DOHH2 (cell line): ENCODE data around the gene SLC25A18.

ENCODE experiments used
- H3F3A ChIP-seq: fragments of 200-600 bp; sonication (generic), shearing (Covaris generic); 2 replicates; pipeline ENCODE4 v1.6.0; 2016; ENCODE audit warnings: antibody characterized with exemption, mild to moderate bottlenecking; ENCODE audit not compliant: control insufficient read depth, insufficient read depth
- H3K27ac ChIP-seq: fragments of 200-600 bp; sonication (generic); 2 replicates; pipeline ENCODE4 v1.5.1; 2014; ENCODE audit warnings: low read depth, mild to moderate bottlenecking, low read length, moderate library complexity
- H3K27me3 ChIP-seq: fragments of 200-600 bp; sonication (generic); 2 replicates; pipeline ENCODE4 v1.6.1; 2014; ENCODE audit warnings: mild to moderate bottlenecking, low read length, mixed read lengths; ENCODE audit not compliant: control insufficient read depth
- H3K36me3 ChIP-seq: fragments of 200-600 bp; sonication (generic); 2 replicates; pipeline ENCODE4 v1.6.1; 2014; ENCODE audit warnings: mild to moderate bottlenecking, low read length, moderate library complexity, mixed read lengths; ENCODE audit not compliant: control insufficient read depth
- H3K4me1 ChIP-seq: fragments of 200-600 bp; sonication (generic); 2 replicates; pipeline ENCODE4 v1.6.1; 2014; ENCODE audit warnings: mild to moderate bottlenecking, low read length, mixed read lengths; ENCODE audit not compliant: control insufficient read depth
- H3K4me2 ChIP-seq: fragments of 200-600 bp; sonication (generic); 2 replicates; pipeline ENCODE4 v1.6.0; 2014; ENCODE audit warnings: mild to moderate bottlenecking, low read length, moderate library complexity
- H3K4me3 ChIP-seq: fragments of 200-600 bp; sonication (generic); 2 replicates; pipeline ENCODE4 v1.5.1; 2014; ENCODE audit warnings: mild to moderate bottlenecking, low read length, mixed read lengths
- H3K79me2 ChIP-seq: fragments of 200-600 bp; sonication (generic); 2 replicates; pipeline ENCODE4 v1.6.1; 2014; ENCODE audit warnings: mild to moderate bottlenecking, low read length, mixed read lengths; ENCODE audit not compliant: control insufficient read depth
- H3K9me2 ChIP-seq: fragments of 200-600 bp; sonication (generic); replicated peaks from 2 replicates; pipeline ENCODE4 v1.6.1; 2014; ENCODE audit warnings: mild to moderate bottlenecking, low read length, mixed read lengths; ENCODE audit not compliant: control insufficient read depth
- H3K9me3 ChIP-seq: fragments of 200-600 bp; sonication (generic); 2 replicates; pipeline ENCODE4 v1.6.1; 2014; ENCODE audit warnings: antibody characterized with exemption, low read length, mixed read lengths; ENCODE audit not compliant: control insufficient read depth, insufficient read depth
- H4K20me1 ChIP-seq: fragments of 200-600 bp; sonication (generic); 2 replicates; pipeline ENCODE4 v1.6.0; 2014; ENCODE audit warnings: low read depth, mild to moderate bottlenecking, antibody characterized with exemption, low read length, moderate library complexity; ENCODE audit not compliant: control insufficient read depth, insufficient read depth
- EZH2phosphoT487 ChIP-seq: fragments of 200-600 bp; sonication (generic); IDR thresholded peaks from 2 replicates; pipeline ENCODE4 v1.6.1; 2017; ENCODE audit warnings: borderline replicate concordance, mild to moderate bottlenecking, antibody characterized with exemption, low read length, moderate library complexity, mixed read lengths
- TF ChIP-seq, protein P1 (sequence below): fragments of 200-600 bp; sonication (generic); IDR thresholded peaks from one replicate; pipeline ENCODE4 v1.5.1; 2014; ENCODE audit warnings: antibody characterized with exemption, mild to moderate bottlenecking, low read depth, low read length; ENCODE audit not compliant: poor library complexity, severe bottlenecking

Gene SLC25A18, protein sequence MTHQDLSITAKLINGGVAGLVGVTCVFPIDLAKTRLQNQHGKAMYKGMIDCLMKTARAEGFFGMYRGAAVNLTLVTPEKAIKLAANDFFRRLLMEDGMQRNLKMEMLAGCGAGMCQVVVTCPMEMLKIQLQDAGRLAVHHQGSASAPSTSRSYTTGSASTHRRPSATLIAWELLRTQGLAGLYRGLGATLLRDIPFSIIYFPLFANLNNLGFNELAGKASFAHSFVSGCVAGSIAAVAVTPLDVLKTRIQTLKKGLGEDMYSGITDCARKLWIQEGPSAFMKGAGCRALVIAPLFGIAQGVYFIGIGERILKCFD

DNA sequence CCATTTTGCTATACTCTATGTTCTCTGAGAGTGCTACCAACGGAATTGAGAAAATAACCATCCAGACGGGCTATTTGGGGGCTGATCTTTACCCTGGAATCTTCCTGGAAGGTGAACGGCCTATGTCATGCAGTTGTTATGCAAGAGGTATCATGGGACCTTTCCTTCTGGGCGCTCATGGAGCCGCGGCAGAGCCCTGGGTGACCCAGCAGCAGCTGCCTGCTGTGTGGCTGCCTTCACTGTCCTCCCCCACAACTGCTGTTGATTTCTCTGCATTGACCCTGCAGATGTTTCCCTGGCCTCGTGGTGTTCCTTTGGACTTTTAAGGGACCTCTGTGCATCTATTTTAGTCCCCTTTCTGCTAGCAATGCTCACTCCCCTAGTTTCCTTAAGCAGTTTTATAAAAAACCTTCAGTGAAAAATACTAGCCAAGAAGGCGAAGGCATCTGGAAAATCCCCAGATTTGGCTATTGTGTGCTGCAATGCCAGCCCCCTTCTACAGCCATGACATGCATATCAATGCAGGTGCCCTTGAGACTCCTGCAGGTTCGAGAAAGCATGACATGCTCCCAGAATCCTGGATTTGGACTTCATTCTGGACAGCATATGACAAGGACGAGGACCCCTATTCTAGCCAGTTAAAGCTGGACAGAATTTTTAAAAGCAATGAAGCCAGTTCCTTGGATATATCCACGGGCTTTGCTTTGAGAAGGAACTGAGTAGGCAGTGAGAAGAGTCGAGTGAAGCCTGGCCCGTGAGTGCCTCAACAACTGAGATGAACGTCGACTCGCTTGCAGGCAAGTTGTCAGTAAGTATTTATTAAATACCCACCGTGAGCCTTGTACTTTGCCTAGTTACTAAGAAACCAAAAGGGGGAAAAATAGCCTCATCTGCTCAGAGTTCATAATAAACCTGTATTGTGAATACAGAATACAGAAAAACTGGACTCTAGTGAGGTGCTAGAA is at the start of gene SLC25A18:
Gene SLC25A18, plus strand, starts transcription at position 593 of the 965 bp plus-strand sequence. CDS start 16,447 bp downstream, outside the sequence.
- Histone ChIP-seq H3K4me2 (no peak within 1 kb of the TSS), H3K79me2 (no peaks in the 10 kb centered on the region), H3K9me3 (no peaks in the 10 kb centered on the region), H3K27ac (no peak within 1 kb of the TSS), H3K27me3 (no peaks in the 10 kb centered on the region), H3K9me2 (no peaks in the 10 kb centered on the region), H4K20me1 (no peaks in the 10 kb centered on the region), H3K4me1 (peaks cover 31% of the 10 kb centered on the region), H3F3A (no peaks in the 10 kb centered on the region), H3K36me3 (no peaks in the 10 kb centered on the region), H3K4me3 (no peak within 1 kb of the TSS)
- TF ChIP-seq, protein P1, sequence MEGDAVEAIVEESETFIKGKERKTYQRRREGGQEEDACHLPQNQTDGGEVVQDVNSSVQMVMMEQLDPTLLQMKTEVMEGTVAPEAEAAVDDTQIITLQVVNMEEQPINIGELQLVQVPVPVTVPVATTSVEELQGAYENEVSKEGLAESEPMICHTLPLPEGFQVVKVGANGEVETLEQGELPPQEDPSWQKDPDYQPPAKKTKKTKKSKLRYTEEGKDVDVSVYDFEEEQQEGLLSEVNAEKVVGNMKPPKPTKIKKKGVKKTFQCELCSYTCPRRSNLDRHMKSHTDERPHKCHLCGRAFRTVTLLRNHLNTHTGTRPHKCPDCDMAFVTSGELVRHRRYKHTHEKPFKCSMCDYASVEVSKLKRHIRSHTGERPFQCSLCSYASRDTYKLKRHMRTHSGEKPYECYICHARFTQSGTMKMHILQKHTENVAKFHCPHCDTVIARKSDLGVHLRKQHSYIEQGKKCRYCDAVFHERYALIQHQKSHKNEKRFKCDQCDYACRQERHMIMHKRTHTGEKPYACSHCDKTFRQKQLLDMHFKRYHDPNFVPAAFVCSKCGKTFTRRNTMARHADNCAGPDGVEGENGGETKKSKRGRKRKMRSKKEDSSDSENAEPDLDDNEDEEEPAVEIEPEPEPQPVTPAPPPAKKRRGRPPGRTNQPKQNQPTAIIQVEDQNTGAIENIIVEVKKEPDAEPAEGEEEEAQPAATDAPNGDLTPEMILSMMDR, result no peak
- TF ChIP-seq EZH2phosphoT487, result no peak

DNA sequence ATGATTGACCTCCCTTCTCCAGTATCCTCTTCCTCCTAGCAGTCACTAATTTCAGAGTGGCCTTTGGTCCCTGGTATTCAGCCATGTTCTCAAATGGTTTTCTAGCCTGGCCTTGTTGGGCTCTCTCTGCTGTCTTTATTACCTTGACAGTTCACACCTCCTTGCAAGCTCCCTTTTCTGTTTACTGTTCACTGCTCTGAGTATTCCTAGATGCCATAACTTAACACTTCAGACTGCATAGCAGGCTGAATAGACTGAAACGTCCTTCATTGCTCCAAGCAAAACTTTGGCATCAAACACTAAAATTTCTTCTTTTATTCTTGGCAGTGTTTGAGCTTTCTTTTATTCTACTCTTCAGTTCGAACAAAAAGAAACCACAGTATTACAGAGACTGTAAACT is 49.7 kb upstream of the SLC25A18 start:
- Histone ChIP-seq H3K4me3 (no peak overlapping the region), H3K4me2 (no peak overlapping the region), H3K9me2 (no peaks in the 10 kb centered on the region), H4K20me1 (no peaks in the 10 kb centered on the region), H3K27ac (no peak overlapping the region), H3K27me3 (no peaks in the 10 kb centered on the region), H3K79me2 (no peaks in the 10 kb centered on the region), H3K9me3 (no peaks in the 10 kb centered on the region), H3K4me1 (no peaks in the 10 kb centered on the region), H3K36me3 (0 out of 2 replicates have a peak, but pooled peaks cover 4% of the 10 kb centered on the region), H3F3A (no peaks in the 10 kb centered on the region)
- TF ChIP-seq, protein P1, result no peak
- TF ChIP-seq EZH2phosphoT487, result no peak

DNA sequence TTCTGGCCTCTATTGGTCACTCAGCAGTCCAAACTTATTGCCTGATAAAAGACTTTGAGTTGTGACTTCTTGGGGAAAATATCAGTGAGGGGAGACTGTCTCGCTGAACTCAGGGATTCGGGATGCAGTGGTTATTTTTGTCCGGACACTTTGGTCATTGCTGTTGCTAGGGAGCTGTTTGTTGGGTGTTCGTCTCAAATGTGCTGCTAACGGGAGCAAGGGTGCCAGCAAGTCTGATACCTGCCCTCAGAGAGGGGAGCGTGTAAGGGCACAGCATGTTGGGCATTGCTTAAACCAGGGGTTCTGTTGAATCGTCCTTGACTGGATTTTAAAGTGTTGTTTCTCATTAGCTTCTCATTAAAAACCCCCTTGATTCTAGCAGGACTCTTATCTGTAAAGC is 49.2 kb upstream of the SLC25A18 start:
- H3K4me3 ChIP-seq, result no peak overlapping the region
- H3K9me2 ChIP-seq, result no peaks in the 10 kb centered on the region
- H3K4me1 ChIP-seq, result no peaks in the 10 kb centered on the region
- H3K36me3 ChIP-seq, result 0 out of 2 replicates have a peak, but pooled peaks cover 4% of the 10 kb centered on the region
- H3K27ac ChIP-seq, result no peak overlapping the region
- no peaks in the 10 kb centered on the region for H3K79me2 ChIP-seq
- no peaks in the 10 kb centered on the region for H3F3A ChIP-seq
- no peaks in the 10 kb centered on the region for H4K20me1 ChIP-seq
- H3K9me3 ChIP-seq, result no peaks in the 10 kb centered on the region
- no peak overlapping the region for H3K4me2 ChIP-seq
- no peaks in the 10 kb centered on the region for H3K27me3 ChIP-seq
- TF ChIP-seq, protein P1, result no peak
- TF ChIP-seq EZH2phosphoT487, result no peak
